Measurements from ENCODE around the gene CRMP1. TPM values are rescaled to one million over a fixed set of nuclear protein-coding genes. Genes with fewer than 3 reads are reported as not detected.

CRMP1 gene
- total RNA-seq, 2 donors from 2014 or later: 0.37 to 1.1 TPM

GRCh38 chr4:5919044-5919443, 26.2 kb upstream of the CRMP1 start:
- TF ChIP-seq CTCF (IDR thresholded peaks at IDR 0.05): no peak
- Histone ChIP-seq H3K4me3 (no peak overlapping the region), H3K27ac (no peak overlapping the region), H3K36me3 (no peaks in the 10 kb centered on the region), H3K9me3 (no peaks in the 10 kb centered on the region), H3K27me3 (peaks cover 0 to 5% of the 10 kb centered on the region in 2 donors), H3K4me1 (no peaks in the 10 kb centered on the region)
- DNase-seq (ENCODE audit: low spot score): no peak

- no peak for DNase-seq (ENCODE audit: low spot score)
- no peak for TF ChIP-seq CTCF (IDR thresholded peaks at IDR 0.05)
Measured at GRCh38 chr4:5918331-5918985, 25.6 kb upstream of the CRMP1 start.

GRCh38 chr4:5917672-5918071, 24.8 kb upstream of the CRMP1 start:
- no peak for TF ChIP-seq CTCF (IDR thresholded peaks at IDR 0.05)

More at GRCh38 chr4:5918331-5918985, 25.6 kb upstream of the CRMP1 start:
- no peak overlapping the region for H3K27ac ChIP-seq
- H3K9me3 ChIP-seq: no peaks in the 10 kb centered on the region
- H3K27me3 ChIP-seq: peaks cover 0 to 5% of the 10 kb centered on the region in 2 donors
- H3K36me3 ChIP-seq: no peaks in the 10 kb centered on the region
- H3K4me1 ChIP-seq: no peaks in the 10 kb centered on the region
- no peak overlapping the region for H3K4me3 ChIP-seq

GRCh38 chr4:5916229-5916628, 23.3 kb upstream of the CRMP1 start:
- TF ChIP-seq CTCF (IDR thresholded peaks at IDR 0.05): no peak
- no peak overlapping the region for H3K27ac ChIP-seq
- no peaks in the 10 kb centered on the region for H3K27me3 ChIP-seq
- no peaks in the 10 kb centered on the region for H3K36me3 ChIP-seq
- no peak for DNase-seq (ENCODE audit: low spot score)
- no peaks in the 10 kb centered on the region for H3K4me1 ChIP-seq
- no peaks in the 10 kb centered on the region for H3K9me3 ChIP-seq
- no peak overlapping the region for H3K4me3 ChIP-seq

More at GRCh38 chr4:5917672-5918071, 24.8 kb upstream of the CRMP1 start:
- Histone ChIP-seq H3K27me3 (no peaks in the 10 kb centered on the region), H3K4me3 (no peak overlapping the region), H3K27ac (no peak overlapping the region), H3K36me3 (no peaks in the 10 kb centered on the region), H3K4me1 (no peaks in the 10 kb centered on the region), H3K9me3 (no peaks in the 10 kb centered on the region)
- DNase-seq (ENCODE audit: low spot score): no peak

GRCh38 chr4:5913454-5913853, 20.6 kb upstream of the CRMP1 start:
- TF ChIP-seq CTCF (IDR thresholded peaks at IDR 0.05): no peak
- DNase-seq (ENCODE audit: low spot score): no peak
- H3K4me1 ChIP-seq: no peaks in the 10 kb centered on the region
- peaks cover 0 to 14% of the 10 kb centered on the region in 2 donors for H3K9me3 ChIP-seq
- H3K36me3 ChIP-seq: no peaks in the 10 kb centered on the region
- H3K4me3 ChIP-seq: no peak overlapping the region
- H3K27ac ChIP-seq: no peak overlapping the region
- H3K27me3 ChIP-seq: no peaks in the 10 kb centered on the region

GRCh38 chr4:5912614-5913019, 19.7 kb upstream of the CRMP1 start:
- DNase-seq (ENCODE audit: low spot score): no peak
- no peaks in the 10 kb centered on the region for H3K27me3 ChIP-seq

More at GRCh38 chr4:5912614-5913019, 19.7 kb upstream of the CRMP1 start:
- Histone ChIP-seq H3K4me1 (no peaks in the 10 kb centered on the region), H3K36me3 (no peaks in the 10 kb centered on the region), H3K4me3 (no peak overlapping the region), H3K9me3 (peaks cover 0 to 14% of the 10 kb centered on the region in 2 donors), H3K27ac (no peak overlapping the region)
- TF ChIP-seq CTCF (IDR thresholded peaks at IDR 0.05): no peak

Data from right atrium auricular region (tissue), 2 donors.